ENCODE measurements around the gene TPSD1.
"Not testable (repeated sequence)": the region's sequence is repeated elsewhere in the genome, so short reads cannot be mapped to it uniquely, and the experiment has no call there.

TPSD1 gene

DNA sequence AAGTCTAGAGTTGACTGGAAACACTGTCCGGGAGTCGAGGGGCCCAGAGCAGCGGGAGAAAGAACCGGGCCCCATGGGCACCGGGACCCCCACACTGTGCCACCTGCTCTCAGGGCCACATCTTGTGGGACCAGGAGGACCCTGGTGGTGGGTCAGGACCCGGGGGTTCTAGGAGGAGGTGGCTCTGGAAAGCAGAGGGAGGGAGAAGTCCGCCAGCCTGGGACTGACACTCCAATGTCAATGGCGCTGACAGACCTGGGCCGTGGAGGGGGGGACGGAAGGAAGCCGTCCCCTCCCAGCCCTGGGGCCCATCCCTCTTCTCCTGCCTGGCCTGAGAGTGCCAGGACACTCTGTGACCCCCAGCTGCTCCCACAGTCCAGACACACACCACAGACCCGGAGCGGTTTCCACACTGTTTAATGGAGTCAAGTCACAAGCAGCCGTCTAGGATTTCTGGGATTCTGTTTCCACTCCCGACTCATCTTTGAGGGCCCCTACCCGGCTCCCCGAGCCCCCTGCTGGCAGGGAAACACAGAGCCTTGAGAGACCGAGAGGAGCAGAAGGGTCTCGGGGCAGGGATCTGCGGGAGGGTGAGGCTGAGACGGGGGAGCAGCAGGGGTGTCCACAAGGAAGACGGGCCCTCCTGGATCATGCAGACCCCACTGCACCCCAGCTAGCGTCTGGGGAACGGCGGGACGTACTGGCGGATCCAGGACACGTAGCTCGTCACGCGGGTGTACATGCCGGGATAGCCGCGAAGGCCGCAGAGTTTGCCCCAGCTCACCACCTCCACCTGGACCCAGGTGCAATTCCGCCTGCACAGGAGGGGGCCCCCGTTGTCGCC, 30.0 kb downstream of the TPSD1 start:
- TF ChIP-seq POLR2A (IDR thresholded peaks at IDR 0.05; ENCODE audit: low read length): no peak
- TF ChIP-seq GATA1 (IDR thresholded peaks at IDR 0.05; ENCODE audit: low read depth, low read length): no peak
- DNase-seq: no peak

DNA sequence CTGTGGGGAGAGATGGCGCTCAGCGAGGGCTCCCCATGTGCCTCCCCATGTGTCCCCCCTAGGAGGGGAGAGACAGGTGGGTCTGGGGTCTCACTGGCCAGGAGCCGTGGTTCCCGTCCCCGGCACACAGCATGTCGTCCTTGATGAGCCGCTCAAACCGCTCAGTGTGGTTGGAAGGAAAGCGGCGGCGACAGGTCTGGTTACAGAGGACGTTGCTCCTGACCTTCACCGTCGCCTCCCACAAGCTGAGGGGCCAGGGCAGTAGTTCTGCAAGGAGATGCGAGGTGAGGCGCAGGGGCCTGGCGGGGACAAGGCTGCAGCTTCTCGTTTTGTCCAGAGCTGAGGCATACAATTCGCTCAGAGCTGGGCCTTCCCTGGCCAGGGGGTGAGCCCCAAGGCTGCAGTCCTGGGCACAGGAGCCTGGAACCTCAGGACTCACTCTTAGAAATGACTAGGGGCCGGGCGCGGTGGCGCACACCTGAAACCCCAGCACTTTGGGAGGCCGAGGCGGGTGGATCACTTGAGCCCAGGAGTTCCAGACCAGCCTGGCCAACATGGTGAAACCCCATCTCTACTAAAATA, 30.7 kb downstream of the TPSD1 start:
- no peak for DNase-seq
- TF ChIP-seq GATA1 (IDR thresholded peaks at IDR 0.05; ENCODE audit: low read depth, low read length) (no peak), POLR2A (IDR thresholded peaks at IDR 0.05; ENCODE audit: low read length) (no peak)

DNA sequence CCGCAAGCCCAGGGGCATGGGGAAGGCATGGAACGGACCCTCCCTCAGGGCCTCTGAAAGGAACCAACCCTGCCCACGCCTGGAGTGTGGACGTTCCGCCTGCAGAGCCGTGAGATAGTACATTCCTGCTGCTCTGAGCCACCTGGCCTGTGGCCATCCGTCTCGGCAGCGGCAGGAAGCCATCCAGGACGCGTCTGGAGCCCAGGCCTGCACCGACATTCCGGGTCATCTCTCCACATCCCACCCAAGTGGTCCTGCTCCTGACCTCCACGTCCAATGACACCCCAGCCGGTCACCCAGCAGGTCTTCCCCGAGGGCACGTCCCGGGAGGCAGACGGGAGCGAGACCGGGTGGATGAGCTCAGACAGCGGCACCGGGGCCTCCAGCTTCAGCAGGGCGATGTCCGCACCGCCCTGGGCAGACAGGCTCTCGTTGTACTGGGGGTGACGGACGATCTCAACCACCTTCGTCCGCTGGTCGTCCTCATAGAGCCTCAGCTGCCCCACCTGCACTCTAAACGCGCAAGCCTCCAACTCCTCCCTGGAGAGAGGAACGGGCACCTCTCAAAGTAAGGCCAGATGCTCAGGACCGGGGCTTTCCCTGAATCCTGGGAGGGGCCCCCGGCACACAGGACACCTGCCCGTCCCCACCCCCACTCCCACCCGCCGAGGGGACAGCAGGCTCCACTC, 32.3 kb downstream of the TPSD1 start:
- TF ChIP-seq POLR2A (IDR thresholded peaks at IDR 0.05; ENCODE audit: low read length): no peak
- TF ChIP-seq GATA1 (IDR thresholded peaks at IDR 0.05; ENCODE audit: low read depth, low read length): no peak
- DNase-seq: no peak

DNA sequence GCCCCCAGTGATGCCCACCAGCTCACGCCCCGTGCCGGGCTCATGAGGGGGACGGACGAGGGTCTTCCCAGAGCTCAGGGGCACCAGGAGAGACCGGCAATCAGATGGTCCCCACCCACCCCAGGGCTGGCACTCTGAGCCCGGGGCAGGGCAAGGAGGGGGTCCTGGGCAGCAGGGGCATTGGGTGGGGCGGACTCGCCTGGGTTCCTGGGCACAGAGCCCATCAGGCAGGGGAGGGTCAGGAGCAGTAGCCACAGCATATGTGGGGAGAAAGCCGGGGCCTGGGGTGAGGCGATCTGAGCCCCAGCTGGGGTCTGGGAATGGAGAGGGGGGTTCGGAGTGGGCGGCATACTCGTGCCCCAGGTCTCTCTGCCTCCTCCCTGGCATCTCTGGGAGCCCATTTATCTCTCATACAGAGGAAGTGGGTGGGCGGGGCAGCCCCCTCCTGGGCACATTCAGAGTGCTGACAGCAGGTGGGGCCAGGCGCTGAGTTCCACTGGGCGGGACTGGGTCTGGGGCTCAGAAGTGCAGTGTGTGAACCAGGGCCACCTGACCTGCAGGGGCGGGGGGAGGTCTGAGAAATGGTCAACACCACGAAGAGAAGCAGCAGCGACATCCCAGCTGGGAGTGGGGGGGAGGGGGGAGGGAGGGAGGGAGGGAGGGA, 33.1 kb downstream of the TPSD1 start:
- DNase-seq: no peak
- no peak for TF ChIP-seq POLR2A (IDR thresholded peaks at IDR 0.05; ENCODE audit: low read length)
- no peak for TF ChIP-seq GATA1 (IDR thresholded peaks at IDR 0.05; ENCODE audit: low read depth, low read length)

DNA sequence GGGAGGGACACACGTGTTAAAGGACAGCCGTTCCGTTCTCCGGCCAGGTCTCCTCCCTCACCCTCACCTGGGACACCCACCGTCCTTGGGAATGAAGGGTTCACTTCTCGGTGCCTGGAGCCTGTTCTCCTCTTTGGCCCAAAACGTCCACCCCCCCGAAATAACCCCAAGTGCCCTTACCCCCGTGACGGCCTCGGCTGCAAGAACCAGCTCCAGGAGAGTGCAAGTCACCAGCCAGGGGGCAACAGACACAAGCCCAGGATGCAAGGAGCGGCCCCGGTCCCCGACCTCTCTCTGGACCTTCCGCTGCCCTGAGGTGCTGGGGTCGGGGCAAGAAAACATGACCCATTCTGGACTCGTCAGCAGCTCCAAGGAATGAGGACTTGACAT, 33.6 kb downstream of the TPSD1 start:
- DNase-seq: no peak
- TF ChIP-seq POLR2A (IDR thresholded peaks at IDR 0.05; ENCODE audit: low read length) (no peak), GATA1 (IDR thresholded peaks at IDR 0.05; ENCODE audit: low read depth, low read length) (no peak)

DNA sequence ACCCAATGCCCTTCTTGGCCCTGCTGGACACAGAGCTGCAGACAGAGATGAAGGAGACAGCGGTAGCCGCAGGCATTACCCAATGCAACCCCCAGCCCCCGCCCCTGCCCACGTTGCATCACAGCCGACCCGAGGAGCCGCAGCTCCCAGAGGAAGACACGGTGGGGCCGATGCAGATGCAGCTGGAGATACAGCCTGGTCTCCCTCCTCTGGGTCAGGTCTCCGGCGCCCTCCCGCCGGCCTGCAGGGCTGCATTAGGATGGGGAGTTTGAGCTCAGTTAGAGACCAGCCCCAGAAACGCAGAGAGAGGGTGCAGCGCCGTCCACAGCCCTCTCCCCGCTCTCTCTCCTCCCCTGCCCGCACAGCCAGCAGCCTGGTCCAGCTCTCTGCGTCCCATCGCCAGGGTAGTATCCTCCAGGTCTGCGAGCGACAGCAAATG, 34.2 kb downstream of the TPSD1 start:
- TF ChIP-seq GATA1 (IDR thresholded peaks at IDR 0.05; ENCODE audit: low read depth, low read length): no peak
- TF ChIP-seq POLR2A (IDR thresholded peaks at IDR 0.05; ENCODE audit: low read length): no peak
- no peak for DNase-seq

DNA sequence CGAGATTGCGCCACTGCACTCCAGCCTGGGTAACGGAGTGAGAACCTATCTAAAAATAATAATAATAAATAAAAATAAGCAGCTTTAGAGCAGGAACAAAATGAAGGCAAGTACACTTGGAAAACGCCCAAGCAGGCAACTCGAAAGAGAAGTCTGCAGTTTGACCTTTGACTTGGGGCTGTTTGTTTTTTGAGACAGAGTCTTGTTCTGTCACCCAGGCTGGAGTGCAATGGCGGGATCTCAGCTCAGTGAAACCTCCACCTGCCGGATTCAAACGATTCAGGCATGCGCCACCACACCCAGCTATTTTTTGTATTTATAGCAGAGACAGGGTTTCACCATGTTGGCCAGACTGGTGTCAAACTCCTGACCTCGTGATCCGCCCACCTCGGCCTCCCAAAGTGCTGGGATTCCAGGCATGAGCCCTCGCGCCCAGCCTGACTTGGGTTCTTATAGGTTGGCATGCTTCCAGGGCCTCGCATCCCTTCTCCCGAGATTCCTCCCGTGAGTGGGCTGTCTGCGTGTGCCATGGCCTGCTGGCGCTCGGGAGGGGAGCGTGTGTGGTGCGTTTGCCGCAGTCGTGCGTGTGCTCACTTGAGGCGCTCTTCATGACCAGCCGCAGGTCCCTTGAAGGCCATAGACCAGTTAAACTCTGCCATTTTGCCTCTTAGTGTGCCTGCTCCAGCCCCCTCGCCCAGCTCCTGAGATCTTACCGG, 35.1 kb downstream of the TPSD1 start:
- no peak for DNase-seq
- TF ChIP-seq POLR2A (IDR thresholded peaks at IDR 0.05; ENCODE audit: low read length) (no peak), GATA1 (IDR thresholded peaks at IDR 0.05; ENCODE audit: low read depth, low read length) (no peak)

DNA sequence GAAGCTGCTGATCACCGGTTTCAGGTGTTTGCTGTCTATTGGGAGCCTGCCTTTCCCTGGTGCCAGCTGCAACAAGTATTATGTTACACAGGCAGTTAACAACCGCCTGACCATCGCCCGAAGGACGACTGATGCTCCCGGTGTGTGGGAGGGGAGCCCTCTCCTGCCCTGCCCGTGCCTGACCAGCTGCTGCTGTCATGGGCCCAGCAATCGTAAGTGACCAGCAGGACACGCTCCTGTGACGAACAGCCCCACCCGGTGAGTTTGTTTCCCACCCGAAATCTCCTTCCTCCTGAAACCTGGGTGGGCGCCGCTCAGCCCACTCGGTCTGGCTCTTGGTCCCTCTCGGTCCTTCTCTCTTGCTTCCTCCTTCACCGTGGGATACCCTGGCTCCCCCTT, 35.7 kb downstream of the TPSD1 start:
- no peak for DNase-seq
- no peak for TF ChIP-seq GATA1 (IDR thresholded peaks at IDR 0.05; ENCODE audit: low read depth, low read length)
- TF ChIP-seq POLR2A (IDR thresholded peaks at IDR 0.05; ENCODE audit: low read length): no peak

DNA sequence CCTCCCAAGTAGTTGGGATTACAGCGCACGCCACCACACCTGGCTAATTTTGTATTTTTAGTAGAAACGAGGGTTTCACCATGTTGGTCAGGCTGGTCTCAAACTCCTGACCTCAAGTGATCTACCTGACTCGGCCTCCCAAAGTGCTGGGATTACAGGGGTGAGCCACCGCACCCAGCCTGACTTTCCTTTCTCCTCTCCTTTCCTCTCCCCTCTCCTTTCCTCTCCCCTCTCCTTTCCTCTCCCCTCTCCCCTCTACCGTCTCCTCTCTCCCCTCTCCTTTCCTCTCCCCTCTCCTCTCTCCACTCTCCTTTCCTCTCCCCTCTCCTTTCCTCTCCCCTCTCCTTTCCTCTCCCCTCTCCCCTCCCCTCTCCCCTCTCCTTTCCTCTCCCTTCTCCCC, 36.3 kb downstream of the TPSD1 start:
- not testable (repeated sequence) for DNase-seq

DNA sequence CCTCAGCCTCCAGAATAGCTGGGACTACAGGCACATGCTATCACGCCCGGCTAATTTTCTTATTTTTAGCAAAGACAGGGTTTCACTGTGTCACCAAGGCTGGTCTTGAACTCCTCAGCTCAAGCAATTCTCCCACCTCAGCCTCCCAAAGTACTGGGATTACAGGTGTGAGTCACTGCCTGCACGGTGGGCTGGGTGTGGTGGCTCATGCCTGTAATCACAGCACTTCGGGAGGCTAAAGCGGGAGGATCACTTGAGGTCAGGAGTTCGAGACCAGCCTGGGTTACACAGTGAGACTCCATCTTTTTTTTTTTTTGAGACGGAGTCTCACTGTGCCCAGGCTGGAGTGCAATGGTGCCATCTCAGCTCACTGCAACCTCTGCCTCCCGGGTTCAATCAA, 36.9 kb downstream of the TPSD1 start:
- not testable (repeated sequence) for DNase-seq

DNA sequence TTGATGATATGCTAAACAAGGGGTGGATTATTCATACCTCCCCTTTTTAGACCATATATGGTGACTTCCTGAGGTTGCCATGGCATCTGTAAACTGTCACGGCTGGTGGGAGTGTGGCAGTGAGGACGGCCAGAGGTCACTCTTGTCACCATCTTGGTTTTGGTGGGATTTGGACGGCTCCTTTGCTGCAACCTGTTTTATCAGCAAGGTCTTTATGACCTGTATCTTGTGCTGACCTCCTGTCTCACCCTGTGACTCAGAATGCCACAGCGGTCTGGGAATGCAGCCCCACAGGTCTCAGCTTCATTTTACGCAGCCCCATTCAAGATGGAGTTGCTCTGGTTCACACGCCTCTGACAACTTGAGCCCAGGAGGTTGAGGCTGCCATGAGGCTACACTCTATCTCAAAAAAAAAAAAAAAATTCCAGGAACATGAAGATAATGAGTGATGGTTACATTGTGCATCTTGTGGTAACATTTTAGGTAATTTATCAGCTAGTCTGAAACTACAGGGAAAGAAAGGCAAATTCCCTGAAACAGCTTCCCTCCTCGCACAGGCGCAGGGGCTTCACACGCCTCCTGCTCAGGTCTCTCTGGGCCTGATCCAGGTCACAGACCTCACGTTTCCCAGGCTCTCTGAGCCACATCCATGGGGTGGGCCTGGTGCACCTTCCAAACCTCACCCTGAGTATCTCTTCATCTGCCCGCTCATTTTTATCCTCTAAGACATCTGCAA, 38.2 kb downstream of the TPSD1 start:
- TF ChIP-seq GATA1 (IDR thresholded peaks at IDR 0.05; ENCODE audit: low read depth, low read length): no peak
- TF ChIP-seq POLR2A (IDR thresholded peaks at IDR 0.05; ENCODE audit: low read length): no peak
- DNase-seq: no peak

DNA sequence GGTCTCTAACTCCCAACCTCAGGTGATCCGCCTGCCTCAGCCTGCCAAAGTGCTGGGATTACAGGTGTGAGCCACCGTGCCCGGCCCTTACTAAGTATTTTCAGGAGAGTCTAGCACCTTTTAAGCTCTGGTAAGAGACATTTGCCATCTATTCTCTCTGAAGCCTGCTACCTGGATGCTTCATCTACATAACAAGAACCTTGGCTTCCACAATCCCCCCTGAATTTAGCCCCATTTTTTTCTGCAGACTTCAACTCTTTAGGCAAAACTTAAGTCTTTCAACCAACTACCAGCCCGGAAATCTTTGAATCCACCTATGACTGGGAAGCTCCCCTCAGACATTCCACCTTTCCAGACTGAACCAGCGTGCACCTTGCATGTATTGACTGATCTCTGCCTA, 39.6 kb downstream of the TPSD1 start:
- TF ChIP-seq POLR2A (IDR thresholded peaks at IDR 0.05; ENCODE audit: low read length): no peak
- no peak for TF ChIP-seq GATA1 (IDR thresholded peaks at IDR 0.05; ENCODE audit: low read depth, low read length)
- DNase-seq: no peak

DNA sequence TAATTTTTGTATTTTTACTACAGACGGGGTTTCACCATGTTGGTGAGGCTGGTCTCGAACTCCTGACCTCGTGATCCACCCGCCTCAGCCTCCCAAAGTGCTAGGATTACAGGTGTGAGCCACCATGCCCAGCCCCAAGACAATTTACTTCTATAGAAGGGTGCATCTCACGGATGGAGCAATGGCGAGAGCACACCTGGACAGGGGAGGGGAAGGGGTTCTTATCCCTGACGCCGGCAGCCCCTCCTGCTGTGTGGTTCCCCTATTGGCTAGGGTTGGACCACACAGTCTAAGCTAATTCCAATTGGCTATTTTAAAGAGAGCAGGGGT, 40.8 kb downstream of the TPSD1 start:
- DNase-seq: not testable (repeated sequence)

Measured in erythroblast (primary cell).